Stimulated activated CD8-positive, alpha-beta memory T cell treated with anti-CD3 and anti-CD28 coated beads, Interleukin-12 subunit alpha, Interleukin-12 subunit beta, amount 100 ng/mL, for 24 hours (primary cell): ENCODE results near the gene P2RX1.

Experiments used
- DNase-seq: peaks from one replicate; pipeline ENCODE4 v3.0.0-alpha.2; 2020; ENCODE audit errors: extremely low read depth

Gene P2RX1

DNA sequence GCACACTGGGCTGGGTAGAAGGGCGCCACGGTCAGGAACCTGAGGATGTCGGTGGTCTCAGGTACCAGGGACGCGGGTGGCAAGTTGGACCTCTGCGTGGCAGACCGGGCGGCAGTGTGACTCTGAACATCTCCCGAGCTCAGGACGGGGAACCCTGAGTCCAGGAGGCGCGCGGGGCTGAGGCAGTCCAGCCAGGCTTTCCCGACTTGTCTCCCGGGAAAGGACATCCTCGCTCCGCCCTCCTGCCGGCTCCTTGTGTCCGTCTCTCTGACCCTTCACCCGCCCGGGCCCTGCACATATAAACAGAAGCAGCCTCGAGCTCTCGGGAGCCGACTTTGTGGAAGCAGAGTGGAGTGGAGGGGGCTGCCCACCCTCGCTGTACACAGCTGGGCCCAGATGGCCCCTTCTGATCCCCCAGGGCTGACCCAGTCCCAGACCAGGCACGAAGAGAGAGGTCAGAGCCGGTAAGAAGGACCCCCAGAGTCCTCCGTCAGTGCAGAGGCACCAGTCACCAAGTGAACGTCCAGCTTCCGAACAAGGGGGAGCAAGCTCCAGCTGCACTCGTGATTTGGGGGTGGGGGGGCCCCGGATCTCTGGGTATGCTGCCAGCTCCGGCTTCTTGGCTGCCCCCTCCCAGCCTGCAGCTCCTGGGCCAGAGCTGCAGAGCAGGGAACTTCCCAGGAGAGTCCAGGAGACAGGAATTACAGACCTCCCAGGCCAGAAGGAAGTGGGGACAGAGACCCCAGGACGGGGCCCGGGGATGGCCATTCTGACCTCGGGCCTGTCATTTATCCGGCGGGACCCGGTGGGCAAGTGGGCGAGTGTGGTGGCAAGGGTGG lies 8.5 kb upstream of the P2RX1 start:
- no peak for DNase-seq

DNA sequence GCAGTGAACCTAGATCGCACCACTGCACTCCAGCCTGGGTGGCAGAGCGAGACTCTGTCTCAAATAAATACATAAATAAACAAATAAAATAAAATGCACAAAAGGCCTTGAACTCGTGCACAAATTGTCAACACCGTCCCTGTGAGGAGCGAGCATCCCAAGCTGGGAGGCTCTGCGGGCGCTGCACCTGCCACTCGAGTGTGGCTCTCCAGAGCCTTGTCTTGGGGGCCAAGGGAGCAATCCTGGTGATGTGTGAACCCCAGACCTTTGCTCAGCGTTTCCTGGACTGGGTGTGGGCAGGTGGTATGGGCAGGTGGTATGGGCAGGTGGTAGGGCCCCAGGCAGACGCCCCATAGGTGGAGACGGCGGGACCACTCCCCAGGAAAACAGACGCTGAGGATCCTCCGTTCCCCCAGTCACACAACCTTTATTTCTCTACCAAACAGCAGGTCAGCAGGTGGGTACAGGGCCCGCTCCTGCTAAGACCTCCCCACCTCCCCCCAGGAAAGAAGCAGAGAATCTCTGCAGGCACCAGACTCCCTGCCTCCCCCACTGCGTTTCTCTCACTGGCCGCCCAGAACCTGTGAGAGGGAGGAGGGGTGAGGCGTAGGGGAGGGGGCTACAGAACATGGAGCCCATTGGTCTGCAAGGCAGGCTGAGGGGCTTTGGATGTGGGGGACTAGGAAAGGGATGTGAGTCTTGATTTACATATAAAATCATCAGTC lies 7.4 kb upstream of the P2RX1 start:
- DNase-seq: no peak

DNA sequence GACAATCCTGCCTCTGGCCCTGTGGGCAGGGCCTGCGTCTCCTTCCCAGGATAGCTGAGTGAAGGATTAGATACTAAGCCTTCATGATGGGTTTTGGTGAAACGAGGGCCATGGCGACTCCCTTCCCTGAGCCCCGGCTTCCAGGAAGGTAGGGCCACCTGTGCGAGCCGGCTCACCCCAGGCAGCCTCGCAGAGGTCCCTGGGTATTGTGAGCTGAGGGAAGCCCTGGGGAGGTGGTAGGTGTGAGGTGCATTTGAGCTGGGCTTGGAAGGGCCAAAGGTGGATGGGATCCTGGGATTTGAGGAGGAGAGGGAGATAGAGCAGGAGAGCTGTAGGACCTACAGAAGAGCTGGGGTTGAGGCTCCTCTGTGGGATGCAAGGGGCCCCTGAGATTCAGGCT lies 6.5 kb upstream of the P2RX1 start:
- no peak for DNase-seq

DNA sequence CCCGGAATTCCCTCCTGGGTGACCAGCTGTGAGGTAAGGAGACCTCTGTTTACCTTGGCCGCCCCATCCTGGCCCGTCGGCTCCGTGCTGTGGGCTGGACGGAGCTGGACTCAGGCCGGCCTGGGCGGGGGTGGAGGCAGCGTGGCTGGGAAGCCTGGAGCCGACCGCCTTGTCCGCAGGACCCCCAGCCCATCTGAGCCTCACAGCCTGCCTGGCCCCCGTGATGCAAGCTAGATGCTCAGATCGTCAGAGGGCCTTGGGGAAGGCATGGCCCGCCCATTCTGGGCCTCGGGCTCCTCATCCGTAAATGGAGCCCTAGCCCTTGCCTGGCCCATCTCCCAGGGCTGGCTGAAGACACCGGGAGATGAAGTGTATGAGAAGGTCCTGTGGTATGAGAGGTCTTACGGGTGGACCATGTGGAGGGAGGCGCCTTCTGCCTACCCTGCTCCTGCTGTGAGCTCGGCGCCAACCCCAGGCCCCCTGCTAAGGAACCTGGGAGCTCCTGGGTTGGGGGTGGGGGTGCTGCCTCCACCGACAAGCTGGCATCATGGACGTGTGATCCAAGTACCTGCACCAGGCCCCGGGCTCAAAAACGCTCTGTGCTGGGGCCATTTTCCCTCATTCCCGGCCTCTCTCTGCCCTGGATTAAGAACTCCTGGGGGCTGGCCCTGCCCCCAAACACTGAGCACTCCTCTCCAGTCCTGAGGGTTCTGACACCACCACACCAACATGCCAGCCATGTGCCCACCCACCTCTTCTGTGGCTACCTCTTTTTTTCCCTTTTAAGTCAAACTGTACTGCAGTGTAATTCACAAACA lies 5.4 kb upstream of the P2RX1 start:
- no peak for DNase-seq

DNA sequence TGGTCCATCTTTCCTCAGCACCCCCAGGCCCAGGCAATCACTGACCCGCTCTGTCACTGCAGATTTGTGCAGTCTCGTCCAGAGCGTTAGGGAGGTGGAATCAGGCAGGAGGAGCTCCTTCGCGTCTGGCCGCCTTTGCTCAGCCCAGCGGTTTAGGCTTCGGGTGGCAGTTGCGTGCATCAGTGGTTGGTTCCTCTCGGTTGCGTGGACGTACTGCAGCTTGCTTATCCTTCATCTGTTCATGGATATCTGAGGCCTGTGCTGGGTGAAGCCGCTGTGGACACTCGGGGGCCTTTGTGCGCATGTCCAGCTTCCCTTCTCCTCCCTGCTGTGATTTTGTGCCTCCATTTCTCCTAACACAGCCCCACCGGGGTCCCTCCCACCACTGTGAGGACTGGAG lies 4.7 kb upstream of the P2RX1 start:
- DNase-seq: no peak

DNA sequence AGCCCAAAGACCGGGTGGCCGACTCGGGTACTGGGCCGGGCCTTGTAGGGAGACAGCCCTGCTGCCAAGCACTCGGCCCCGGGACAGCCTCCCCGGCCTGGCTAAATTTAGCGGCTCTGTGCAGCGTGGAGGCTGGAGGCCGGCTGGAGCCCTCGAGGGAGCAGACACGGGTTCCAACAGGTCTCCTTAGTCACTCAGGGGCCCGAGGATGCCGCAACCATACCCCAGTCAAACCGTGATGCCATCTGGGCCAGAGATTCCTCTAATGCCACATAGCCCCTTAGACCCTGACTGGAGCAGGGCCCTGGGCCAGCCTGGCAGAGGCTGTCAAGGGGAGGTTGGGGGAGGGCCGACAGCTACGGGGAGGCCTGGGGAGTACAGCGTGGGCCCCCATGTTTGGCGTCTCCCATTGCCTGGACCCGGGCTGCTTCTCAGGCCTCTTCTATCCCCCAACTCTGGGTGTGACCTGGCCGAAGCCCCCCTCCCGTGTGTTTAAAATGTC lies 2.9 kb upstream of the P2RX1 start:
- no peak for DNase-seq

DNA sequence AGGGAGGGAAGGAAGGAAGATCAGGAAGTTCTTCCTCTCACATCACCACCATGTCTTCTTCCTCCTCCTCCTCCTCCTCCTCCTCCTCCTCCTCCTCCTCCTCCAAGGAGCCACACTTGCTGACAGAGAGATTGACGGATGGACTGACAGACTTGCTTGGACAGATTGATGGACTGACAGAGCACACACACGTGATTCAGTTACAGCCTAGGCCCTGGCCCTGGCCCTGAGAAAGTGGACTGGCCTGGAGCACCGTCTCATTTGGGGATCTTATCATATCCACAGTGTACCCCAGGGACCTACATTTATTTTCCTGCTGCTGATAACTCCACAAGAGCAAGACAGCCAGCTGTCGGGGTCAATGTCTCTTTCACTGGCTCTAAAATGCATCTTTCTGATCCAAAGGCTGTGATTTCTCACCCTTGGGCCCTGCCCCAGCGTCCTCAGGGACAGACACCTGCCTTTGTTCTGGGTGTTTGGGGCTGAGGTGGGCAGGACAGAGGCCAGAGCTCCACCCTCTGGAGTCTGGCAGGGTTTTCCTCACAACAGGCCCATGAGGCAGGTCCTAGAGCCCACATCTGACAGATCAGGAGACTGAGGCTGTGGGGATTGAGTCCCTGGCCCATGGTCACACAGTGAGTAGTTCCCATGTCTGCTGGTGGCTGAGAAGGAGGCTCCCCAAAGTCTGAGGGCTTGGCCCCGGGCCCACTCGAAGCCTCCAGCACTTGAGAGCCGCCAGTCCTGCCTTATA lies 2.3 kb upstream of the P2RX1 start:
- no peak for DNase-seq

DNA sequence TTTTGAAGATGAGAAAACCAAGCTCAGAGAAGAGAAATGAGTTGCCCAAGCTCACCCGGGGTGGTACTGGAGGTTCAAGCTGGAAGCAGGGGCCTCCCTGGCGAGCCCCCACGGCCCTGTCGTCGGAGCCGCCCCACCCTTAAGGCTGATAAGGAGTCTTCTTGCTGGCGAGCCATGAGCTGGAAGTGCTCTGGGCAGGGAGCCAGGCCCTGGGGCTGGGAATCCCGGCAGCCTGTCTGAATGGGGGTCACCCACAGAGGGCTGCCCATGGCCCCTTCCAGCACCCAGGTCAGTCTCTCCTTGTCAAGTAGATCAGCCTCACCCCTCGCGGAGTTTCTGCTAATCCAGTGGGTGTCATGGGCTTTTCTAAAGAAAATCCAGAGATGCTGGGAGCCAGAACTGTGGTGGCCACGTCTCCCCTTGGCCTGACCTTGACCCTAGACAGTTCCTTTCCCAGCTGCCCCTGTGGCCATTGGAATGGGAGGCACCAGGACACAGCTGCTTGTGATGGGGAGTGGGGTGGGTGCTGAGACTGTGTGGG lies 1.2 kb upstream of the P2RX1 start:
- no peak for DNase-seq

DNA sequence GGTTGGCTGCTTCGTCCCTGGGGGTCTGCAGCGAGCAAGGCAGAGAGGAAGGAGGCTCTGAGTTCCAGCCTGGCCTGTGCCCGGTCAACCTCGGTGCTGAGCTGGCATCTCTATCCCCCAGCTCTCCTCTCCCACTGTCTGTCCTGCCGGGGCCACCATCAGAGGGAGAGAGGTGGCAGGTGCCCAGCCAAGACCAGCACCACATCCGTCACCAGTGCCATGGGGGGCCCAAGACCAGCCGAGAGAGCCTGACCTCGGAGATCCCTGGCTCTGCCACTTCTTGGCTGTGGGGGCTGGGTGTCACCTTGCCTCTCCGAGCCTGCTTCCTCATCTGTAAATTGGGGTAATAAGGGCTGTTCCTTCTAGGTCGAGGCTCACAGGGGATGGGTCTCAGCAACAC lies 560 bp upstream of the P2RX1 start:
- no peak for DNase-seq

DNA sequence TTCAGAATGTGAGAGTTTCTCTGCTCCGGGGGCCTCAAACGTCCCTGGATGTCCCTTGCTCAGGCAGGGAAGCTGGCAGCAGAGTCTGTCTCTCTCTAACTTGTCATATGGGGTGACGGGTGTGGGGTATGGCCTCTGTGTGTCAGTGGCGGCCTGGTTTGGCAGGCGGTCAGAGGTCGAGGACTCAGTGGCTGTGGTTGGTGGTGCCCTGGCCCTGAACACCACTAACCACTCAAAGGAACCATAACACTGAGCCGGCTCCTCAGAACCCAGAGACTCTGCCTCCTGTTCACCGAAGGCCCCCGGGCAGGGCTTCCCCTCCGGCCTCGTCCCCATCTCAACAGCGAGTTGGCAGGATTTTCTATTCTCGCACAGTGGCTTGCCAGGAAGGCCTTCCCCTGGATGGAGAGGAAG lies 677 bp downstream of the P2RX1 start:
- DNase-seq: no peak

DNA sequence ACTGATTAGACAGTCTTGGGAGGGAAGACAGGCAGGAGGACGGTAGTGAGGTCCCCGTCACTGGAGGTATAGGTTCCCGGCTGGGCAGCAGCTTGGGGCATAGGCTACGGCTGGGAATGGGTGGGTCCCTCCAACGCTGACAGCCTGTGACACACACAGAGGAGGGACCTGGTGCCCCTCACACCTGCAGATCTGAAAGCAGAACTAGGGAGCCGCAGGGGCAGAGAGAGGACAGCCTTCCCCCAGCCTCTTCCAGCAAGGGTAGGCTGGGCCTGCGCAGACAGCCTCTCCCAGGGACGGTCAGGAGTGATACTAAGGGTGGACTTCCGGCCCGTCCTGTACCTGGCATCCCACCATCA lies 2.0 kb downstream of the P2RX1 start:
- no peak for DNase-seq

DNA sequence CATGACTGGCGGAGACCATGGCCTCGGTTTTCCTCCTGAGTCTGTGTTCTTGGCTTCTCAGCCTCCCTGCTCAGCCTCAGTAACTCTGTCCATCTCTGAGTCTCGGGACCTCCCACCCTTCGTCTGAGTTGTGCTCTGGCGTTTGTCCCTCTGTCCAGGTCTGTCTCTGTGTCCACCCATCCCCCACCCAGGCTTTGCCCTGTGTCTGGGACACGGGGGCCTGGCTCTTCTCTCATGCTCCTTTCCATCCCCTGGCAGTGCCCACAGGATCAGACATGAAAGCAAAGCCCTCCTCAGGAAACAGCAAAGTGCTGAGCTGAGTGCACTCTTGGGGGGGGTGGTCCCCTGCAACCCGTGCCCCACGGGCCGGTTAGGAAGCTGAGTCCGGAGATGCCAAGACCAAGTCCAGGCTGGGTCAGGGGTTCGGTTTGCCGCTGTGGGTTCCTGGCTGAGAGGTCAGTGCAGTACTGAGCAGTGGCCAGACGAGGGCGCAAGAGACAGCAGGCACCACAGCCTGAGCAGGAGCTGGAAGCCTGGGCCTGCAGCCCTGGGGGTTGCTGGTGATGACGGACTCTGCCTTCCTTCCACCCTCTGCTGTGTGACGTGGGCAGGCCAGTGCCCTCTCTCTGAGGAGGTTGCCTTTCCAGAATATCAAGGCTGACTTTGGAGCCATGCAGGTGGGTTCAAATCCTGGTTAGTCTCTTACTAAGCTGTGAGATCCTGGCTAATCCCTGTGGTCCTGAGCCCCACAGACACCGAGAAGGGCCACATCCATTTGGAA lies 2.5 kb downstream of the P2RX1 start:
- DNase-seq: peak; percentile 52

DNA sequence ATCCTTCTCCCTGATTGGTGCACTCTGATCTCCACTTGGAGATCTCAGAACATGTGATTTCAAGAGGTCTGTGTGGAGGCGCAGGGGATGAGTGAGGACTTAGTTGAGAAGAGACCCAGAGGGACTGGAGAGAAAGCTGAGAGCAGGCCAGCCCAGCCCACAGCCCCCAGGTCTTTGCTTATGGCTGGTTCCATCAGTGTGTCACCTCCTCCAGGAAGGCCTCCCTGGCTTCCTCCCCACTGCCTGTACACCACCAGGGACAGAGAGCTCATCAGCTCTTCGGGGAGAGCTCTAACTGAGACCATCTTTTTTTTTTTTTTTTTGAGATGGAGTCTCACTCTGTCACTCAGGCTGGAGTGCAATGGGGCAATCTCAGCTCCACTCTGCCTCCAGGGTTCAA lies 3.4 kb downstream of the P2RX1 start:
- no peak for DNase-seq

DNA sequence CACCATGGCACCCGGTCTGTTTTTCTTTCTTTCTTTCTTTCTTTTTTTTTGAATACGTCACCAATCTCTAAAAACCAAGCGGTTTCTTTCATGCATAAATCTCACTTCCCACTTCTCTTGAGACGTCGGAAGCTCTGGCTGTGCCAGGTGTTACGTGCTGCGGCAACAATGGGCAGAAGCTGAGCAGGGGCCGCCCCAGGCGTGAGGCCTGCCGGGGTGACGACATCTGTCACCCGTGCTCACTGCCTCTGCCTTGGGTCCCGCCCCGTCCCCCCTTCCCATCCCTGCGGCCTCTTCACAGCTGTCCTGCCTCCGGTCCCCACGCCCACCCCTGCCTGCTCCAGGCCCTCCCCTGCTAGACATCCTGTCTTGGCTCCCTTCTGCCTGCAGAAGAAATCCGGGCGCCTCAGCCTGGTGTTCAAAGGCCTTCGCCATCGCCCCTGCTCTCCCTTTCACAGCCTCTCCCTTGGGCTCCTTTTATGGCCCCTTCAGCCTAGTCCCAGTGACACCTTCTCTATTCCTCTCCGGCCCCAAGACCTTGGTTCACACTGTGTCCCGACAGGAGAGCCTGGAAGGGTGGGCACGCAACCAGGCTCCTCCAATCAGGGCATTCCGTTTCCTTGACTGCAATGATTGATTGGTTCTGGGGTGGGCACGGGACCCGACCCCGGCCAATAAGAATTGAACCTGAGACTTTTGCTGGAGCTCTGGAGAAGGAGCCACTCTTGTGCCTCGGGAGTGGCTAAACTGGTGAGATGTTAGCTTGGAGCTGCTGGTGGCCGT lies 4.8 kb downstream of the P2RX1 start:
- DNase-seq: no peak

DNA sequence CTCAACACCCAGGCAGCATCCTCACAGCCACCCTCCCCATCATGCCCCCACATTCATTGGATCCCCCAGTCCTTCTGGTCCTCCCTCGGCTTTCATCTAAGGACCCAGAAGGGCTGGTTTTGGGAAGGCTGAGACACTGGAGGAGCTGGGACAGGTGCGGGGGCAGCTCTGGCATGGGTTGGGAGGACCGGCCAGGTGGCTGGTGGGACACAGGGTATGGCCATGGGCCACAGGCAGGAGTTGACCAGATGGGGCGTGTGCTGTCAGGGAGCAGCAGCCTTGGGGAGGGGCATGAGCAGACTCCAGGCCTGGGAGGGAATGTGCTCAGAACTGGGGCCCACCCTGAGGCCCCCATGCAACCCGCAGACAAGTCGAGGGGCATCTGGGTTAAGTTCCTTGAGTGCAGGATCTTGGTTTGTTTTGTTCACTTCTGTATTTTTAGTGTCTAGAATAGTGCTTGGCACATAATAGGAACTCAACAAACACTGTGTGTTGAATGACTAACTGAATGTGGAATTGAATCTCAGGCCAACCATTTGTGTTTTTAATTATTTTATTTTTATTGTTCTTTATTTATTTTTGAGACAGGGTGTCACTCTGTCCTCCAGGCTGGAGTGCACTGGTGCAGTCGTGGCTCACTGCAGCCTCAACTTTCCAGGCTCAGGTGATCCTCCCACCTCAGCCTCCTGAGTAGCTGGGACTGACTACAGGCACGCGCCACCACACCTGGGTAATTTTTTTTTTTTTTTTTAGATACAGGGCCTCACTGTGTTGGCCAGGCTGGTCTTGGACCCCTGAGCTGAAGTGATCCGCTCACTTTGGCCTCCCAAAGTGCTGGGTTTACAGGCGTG lies 5.6 kb downstream of the P2RX1 start:
- DNase-seq: no peak

DNA sequence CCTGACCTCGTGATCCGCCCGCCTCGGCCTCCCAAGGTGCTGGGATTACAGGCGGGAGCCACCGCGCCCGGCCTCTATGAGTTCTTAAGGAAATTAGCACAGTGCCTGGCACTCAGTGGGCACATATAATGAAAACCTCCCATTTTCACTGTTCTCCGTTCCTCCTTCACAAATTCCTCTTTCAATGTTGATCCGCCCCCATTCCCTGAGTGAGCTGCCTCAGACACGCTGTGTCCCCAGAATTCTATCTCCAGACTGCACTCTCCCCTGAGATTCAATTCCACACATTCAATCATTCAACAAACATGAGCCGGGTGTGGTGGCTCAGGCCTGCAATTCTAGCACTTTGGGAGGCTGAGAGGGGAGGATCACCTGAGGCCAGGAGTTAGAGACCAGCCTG lies 7.0 kb downstream of the P2RX1 start:
- DNase-seq: no peak

DNA sequence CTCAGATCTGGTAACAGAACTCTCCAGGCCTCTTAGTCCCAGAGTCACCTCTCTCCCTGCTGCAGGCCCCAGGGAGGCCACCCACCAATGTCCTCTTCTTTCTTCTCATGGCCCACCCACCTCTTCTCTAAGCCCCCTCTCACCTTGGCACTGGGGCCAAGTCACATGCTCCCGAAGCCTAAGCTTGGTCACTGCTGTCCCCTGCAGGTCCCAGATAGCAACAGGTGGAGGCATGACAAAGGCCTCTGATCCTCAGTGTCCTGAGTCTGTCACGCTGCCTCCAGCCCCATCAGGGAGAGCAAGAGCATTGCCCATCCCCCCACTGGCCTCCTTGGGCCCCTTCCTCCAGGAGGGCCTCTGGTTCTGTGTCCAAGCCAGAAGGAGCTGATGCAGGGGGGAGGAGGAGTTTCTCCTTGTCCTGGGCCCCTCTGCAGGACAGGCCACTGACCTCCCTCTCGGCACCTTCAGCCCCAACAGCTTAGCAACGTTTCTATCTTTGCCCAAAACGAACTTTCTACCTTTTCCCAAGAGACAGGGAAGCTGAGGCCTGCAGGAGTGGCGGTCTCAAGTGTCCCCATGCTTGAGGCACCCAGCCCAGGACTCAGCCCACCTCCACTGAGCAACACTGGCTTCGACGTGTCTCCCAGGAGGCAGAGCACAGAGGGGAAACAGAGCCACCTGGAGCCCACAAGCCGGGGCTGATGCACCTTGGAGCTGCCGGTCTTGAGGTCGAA lies 8.6 kb downstream of the P2RX1 start:
- no peak for DNase-seq

DNA sequence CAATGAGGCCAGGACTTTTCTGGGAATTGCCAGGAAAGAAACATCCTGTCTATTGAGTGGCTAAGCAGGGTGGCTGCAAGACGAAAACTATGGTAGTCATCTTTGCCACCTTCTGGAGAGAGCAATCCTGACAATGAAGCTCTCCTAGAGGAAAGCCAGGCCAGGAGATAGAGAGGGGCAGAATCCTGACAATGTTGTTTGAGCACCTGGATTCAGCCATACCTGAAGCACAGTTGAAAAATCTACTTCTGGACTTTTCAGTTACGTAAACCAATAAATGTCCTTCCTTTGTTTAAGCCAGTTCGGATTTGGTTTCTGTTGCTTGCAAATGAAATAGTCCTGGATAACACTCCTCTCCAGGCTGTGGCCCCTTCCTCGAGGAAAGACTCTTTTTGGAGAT lies 9.4 kb downstream of the P2RX1 start:
- no peak for DNase-seq
